Activated CD8-positive, alpha-beta T cell treated with anti-CD3 and anti-CD28 coated beads, Interleukin-2, amount 10 ng/mL, durations not matched to agents 7 days and 5 days (primary cell): ENCODE data around the gene SURF4. TPM values are rescaled to one million over a fixed set of nuclear protein-coding genes. Genes with fewer than 3 reads are reported as not detected.

Experiments used
- ATAC-seq: fragments of 150-1000 bp; cut with Tn5 transposase; one replicate; pipeline ENCODE4 v1.10.0; 2021; ENCODE audit warnings: moderate library complexity
- CTCF ChIA-PET: fragments of 350-600 bp; sonication (Branson Sonifier 250); formaldehyde crosslinking; loops from one replicate; lab custom pipeline; 2021; ENCODE audit warnings: antibody characterized with exemption; lab: Charles Lee
- POLR2A ChIA-PET: fragments of 350-600 bp; sonication (Branson Sonifier 250); formaldehyde crosslinking; loops from one replicate; lab custom pipeline; 2021; ENCODE audit warnings: antibody characterized with exemption; lab: Charles Lee
- DNase-seq: peaks from one replicate; pipeline ENCODE4 v3.0.0-alpha.2; 2020
- H3K27ac Mint-ChIP-seq: one replicate; pipeline ENCODE4 v1.8.0; 2021; ENCODE audit warnings: mild to moderate bottlenecking, mixed read lengths
- H3K27me3 Mint-ChIP-seq: one replicate; pipeline ENCODE4 v1.8.0; 2021; ENCODE audit warnings: low read depth, mixed read lengths
- H3K36me3 Mint-ChIP-seq: one replicate; pipeline ENCODE4 v1.8.0; 2021; ENCODE audit warnings: low read depth, mixed read lengths
- H3K4me1 Mint-ChIP-seq: one replicate; pipeline ENCODE4 v1.8.0; 2021; ENCODE audit warnings: low read depth, mixed read lengths
- H3K4me3 Mint-ChIP-seq: one replicate; pipeline ENCODE4 v1.8.0; 2021; ENCODE audit warnings: mild to moderate bottlenecking, mixed read lengths
- H3K9me3 Mint-ChIP-seq: one replicate; pipeline ENCODE4 v1.8.0; 2022; ENCODE audit warnings: mixed read lengths; ENCODE audit not compliant: insufficient read depth
- total RNA-seq, 2 experiments: library from RNA; stranded (reverse); gene quantifications; one replicate each; pipeline ENCODE4 v1.2.3, GENCODE V29; 2021

SURF4 gene
- total RNA-seq, 2 experiments from 2014 or later: 175 to 176 TPM

DNA sequence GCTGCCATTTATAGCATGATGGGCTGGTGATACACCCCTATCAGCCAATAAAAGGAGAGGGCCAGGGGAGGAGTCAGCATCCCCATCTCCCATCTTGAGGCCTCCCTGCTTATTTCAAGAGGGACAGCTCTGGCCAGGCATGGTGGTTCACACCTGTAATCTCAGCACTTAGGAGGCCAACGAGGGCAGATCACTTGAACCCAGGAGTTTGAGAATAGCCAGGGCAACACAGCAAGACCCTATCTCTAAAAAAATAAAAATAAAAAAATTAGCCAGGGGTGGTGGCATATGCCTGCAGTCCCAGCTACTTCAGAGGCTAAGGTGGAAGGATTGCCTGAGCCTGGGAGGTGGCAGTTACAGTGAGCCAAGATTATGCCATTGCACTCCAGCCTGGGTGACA lies 32.2 kb upstream of the SURF4 start:
- Mint-ChIP-seq H3K36me3 (peaks cover 49% of the 10 kb centered on the region), H3K27me3 (no peaks in the 10 kb centered on the region), H3K4me3 (no peak overlapping the region), H3K27ac (no peak overlapping the region), H3K9me3 (no peaks in the 10 kb centered on the region), H3K4me1 (peaks cover 8% of the 10 kb centered on the region)
- ATAC-seq: no peak
- CTCF ChIA-PET: no interaction called here
- DNase-seq: no peak
- POLR2A ChIA-PET: no interaction called here

DNA sequence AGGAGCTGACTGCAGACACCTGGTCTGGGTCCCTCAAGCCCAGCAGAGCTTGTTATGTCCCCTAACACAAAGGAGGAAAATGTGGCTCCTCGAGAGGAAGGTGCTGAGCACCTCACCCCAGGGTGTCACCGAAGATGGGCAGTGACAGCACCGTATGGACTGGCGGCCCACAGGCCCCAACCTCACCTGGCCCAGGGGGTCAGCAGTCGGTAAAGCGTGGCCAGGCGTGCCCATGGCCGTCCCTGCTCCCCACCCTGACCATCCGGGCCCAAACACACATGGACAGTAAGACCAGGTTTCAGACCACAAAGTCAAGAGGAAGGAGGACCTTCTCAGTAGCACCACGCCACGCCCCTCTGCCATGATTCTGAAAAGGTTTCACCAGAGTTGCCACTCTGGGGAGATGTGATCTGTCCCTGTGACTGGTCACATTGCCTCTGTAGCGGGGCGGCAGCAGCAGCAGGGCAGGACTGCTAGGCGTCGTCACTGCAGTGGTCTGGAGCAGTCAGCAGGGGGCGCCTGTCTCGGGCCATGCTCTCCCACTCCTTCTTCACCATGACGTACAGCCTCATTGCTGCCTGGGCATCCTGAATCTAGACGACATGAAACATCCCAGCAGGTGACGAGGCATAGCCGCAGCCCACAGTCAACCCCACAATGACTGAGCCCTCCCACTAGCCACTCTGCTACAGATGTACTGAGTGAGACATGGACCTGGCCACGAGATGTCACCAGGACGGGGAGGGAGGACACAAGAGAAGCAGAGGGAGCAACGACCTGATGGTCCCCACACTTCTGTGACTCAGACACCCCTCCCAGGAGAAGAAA lies 30.8 kb upstream of the SURF4 start:
- H3K4me1 Mint-ChIP-seq: peaks cover 12% of the 10 kb centered on the region
- peak; percentile 92 for ATAC-seq
- DNase-seq: peak; percentile 85
- no peak overlapping the region for H3K4me3 Mint-ChIP-seq
- H3K36me3 Mint-ChIP-seq: peaks cover 41% of the 10 kb centered on the region
- no peaks in the 10 kb centered on the region for H3K9me3 Mint-ChIP-seq
- H3K27me3 Mint-ChIP-seq: no peaks in the 10 kb centered on the region
- ChIA-PET POLR2A (no interaction called here), CTCF (interaction anchor here (0.6 to 1.8 kb wide), 7 partner anchors 9 to 320 kb away, joined by 3 to 9 read pairs (median 4); partner anchors contain the start of gene RPL7A)
- H3K27ac Mint-ChIP-seq: peak overlapping the region; percentile 79

- peaks cover 38% of the 10 kb centered on the region for H3K36me3 Mint-ChIP-seq
- H3K4me3 Mint-ChIP-seq: no peak overlapping the region
- peaks cover 12% of the 10 kb centered on the region for H3K4me1 Mint-ChIP-seq
- ChIA-PET CTCF (interaction anchor here (0.6 to 1.8 kb wide), 9 partner anchors 10 to 321 kb away, joined by 3 to 9 read pairs (median 4); partner anchors contain the start of gene RPL7A), POLR2A (no interaction called here)
- no peaks in the 10 kb centered on the region for H3K9me3 Mint-ChIP-seq
- no peaks in the 10 kb centered on the region for H3K27me3 Mint-ChIP-seq
- no peak for DNase-seq
- no peak for ATAC-seq
- H3K27ac Mint-ChIP-seq: no peak overlapping the region
Measured at GRCh38 chr9:133405508-133406438, 29.9 kb upstream of the SURF4 start.

DNA sequence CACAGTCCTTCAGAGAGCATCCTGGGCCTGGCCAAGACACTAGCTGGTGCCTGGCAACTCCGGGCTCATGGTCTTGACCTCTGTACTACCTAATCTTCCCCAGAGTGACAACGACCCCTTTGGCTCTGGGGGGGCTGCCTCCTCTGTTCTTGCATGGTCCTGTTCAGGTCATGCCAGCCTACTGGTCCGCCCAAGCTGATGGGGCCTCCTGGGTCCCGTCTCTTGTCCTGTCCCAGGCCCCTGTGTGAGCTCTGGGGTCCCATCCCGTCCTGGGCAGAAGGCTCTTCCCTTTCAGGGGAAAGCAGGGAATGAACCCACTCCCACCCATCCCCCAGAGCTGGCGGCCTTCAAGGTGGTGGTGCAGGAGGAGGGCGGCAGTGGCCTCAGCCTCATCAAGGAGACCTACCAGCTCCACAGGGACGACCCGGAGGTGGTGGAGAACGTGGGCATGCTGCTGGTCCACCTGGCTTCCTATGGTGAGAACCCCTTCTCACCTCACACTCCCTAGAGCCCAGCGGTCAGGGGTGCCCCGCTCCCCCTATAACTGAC lies 28.7 kb upstream of the SURF4 start:
- H3K27ac Mint-ChIP-seq: no peak overlapping the region
- no peaks in the 10 kb centered on the region for H3K27me3 Mint-ChIP-seq
- POLR2A ChIA-PET: no interaction called here
- peaks cover 28% of the 10 kb centered on the region for H3K36me3 Mint-ChIP-seq
- ATAC-seq (no peak), DNase-seq (no peak)
- peaks cover 12% of the 10 kb centered on the region for H3K4me1 Mint-ChIP-seq
- CTCF ChIA-PET: interaction anchor here (1.0 to 1.8 kb wide), 6 partner anchors 33 to 218 kb away, joined by 3 to 6 read pairs (median 4); partner anchors contain the start of genes SURF1 and SURF2
- H3K4me3 Mint-ChIP-seq: no peak overlapping the region
- H3K9me3 Mint-ChIP-seq: no peaks in the 10 kb centered on the region

GRCh38 chr9:133403766-133404453 lies 28.1 kb upstream of the SURF4 start:
- Mint-ChIP-seq H3K27me3 (no peaks in the 10 kb centered on the region), H3K9me3 (no peaks in the 10 kb centered on the region), H3K27ac (peak overlapping the region; percentile 34), H3K4me1 (peaks cover 12% of the 10 kb centered on the region), H3K4me3 (no peak overlapping the region), H3K36me3 (peaks cover 27% of the 10 kb centered on the region)
- CTCF ChIA-PET: interaction anchor here (1.0 to 1.8 kb wide), 8 partner anchors 20 to 218 kb away, joined by 3 to 7 read pairs (median 4); partner anchors contain the start of genes SURF1 and SURF2
- DNase-seq (peak; percentile 72), ATAC-seq (peak; percentile 57)
- POLR2A ChIA-PET: no interaction called here

- no peak for DNase-seq
- Mint-ChIP-seq H3K9me3 (no peaks in the 10 kb centered on the region), H3K27ac (peak overlapping the region; percentile 25), H3K4me1 (peaks cover 12% of the 10 kb centered on the region), H3K4me3 (no peak overlapping the region), H3K36me3 (peaks cover 23% of the 10 kb centered on the region), H3K27me3 (no peaks in the 10 kb centered on the region)
- ChIA-PET POLR2A (interaction anchor here (1.3 kb wide), 1 partner anchor 28 kb away, joined by 6 read pairs; no protein-coding TSS in a partner anchor), CTCF (interaction anchor here (1.6 kb wide), 1 partner anchor 19 kb away, joined by 7 read pairs; no protein-coding TSS in a partner anchor)
- no peak for ATAC-seq
Measured at GRCh38 chr9:133402689-133403088, 26.8 kb upstream of the SURF4 start.

GRCh38 chr9:133401588-133401987 lies 25.7 kb upstream of the SURF4 start:
- ChIA-PET POLR2A (no interaction called here), CTCF (no interaction called here)
- Mint-ChIP-seq H3K4me1 (peaks cover 5% of the 10 kb centered on the region), H3K27me3 (no peaks in the 10 kb centered on the region), H3K27ac (no peak overlapping the region), H3K9me3 (no peaks in the 10 kb centered on the region), H3K4me3 (no peak overlapping the region), H3K36me3 (peaks cover 15% of the 10 kb centered on the region)
- ATAC-seq (no peak), DNase-seq (no peak)

DNA sequence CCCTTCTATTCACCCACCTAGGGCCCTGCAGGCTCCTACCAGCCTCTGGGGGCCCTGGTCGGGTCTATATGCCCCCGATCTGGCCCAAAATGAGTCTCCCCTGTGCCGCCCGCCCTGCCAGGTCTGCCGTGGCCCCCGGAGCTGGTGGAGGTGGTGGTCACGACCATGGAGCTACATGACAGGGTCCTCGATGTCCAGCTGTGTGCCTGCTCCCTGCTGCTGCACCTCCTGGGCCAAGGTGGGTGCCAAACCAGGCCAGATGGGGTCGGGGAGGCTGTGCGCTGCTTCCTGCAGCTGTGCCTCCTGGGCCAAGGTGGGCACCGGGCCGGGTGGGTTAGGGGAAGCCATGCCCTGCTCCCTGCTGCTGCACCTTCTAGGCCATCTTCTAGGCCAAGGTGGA lies 24.4 kb upstream of the SURF4 start:
- ChIA-PET POLR2A (no interaction called here), CTCF (interaction anchor here (0.9 kb wide), 1 partner anchor 17 kb away, joined by 3 read pairs; the partner anchor contains the start of gene REXO4)
- H3K4me3 Mint-ChIP-seq: no peak overlapping the region
- H3K9me3 Mint-ChIP-seq: no peaks in the 10 kb centered on the region
- ATAC-seq: no peak
- peaks cover 3% of the 10 kb centered on the region for H3K36me3 Mint-ChIP-seq
- no peak overlapping the region for H3K27ac Mint-ChIP-seq
- H3K27me3 Mint-ChIP-seq: no peaks in the 10 kb centered on the region
- H3K4me1 Mint-ChIP-seq: peaks cover 5% of the 10 kb centered on the region
- no peak for DNase-seq

GRCh38 chr9:133397895-133398294 lies 22.0 kb upstream of the SURF4 start:
- no peak overlapping the region for H3K4me3 Mint-ChIP-seq
- no peak overlapping the region for H3K27ac Mint-ChIP-seq
- H3K36me3 Mint-ChIP-seq: peaks cover 2% of the 10 kb centered on the region
- ATAC-seq (no peak), DNase-seq (no peak)
- ChIA-PET CTCF (no interaction called here), POLR2A (no interaction called here)
- no peaks in the 10 kb centered on the region for H3K9me3 Mint-ChIP-seq
- H3K27me3 Mint-ChIP-seq: no peaks in the 10 kb centered on the region
- H3K4me1 Mint-ChIP-seq: peaks cover 5% of the 10 kb centered on the region

- H3K9me3 Mint-ChIP-seq: no peaks in the 10 kb centered on the region
- ATAC-seq (no peak), DNase-seq (no peak)
- no peaks in the 10 kb centered on the region for H3K27me3 Mint-ChIP-seq
- ChIA-PET CTCF (interaction anchor here (1.3 kb wide), 1 partner anchor 21 kb away, joined by 5 read pairs; the partner anchor contains the start of gene STKLD1), POLR2A (no interaction called here)
- peaks cover 5% of the 10 kb centered on the region for H3K4me1 Mint-ChIP-seq
- H3K27ac Mint-ChIP-seq: no peak overlapping the region
- H3K4me3 Mint-ChIP-seq: no peak overlapping the region
- peaks cover 2% of the 10 kb centered on the region for H3K36me3 Mint-ChIP-seq
Measured at GRCh38 chr9:133397370-133397769, 21.5 kb upstream of the SURF4 start.

DNA sequence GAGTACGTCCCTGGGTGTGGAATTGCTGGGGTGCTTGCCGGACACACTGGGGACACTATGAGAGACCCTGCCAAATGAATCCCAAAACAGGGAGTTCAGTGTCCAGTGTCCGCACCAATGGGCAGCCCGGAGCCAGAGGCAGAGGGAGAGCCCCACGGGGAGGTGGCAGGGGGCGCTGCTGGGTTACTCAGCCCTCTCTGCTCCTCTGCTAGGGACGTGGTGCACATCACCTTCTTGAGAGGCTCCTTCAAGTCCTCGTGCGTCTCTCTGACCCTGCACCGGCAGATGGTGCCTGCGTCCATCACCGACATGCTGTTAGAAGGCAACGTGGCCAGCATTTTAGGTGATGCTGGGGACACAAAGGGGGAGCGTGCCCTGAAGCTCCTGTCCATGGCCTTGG lies 21.1 kb upstream of the SURF4 start:
- Mint-ChIP-seq H3K4me3 (no peak overlapping the region), H3K4me1 (peaks cover 2% of the 10 kb centered on the region), H3K27ac (no peak overlapping the region), H3K27me3 (no peaks in the 10 kb centered on the region), H3K36me3 (peaks cover 2% of the 10 kb centered on the region), H3K9me3 (no peaks in the 10 kb centered on the region)
- ChIA-PET POLR2A (interaction anchor here (0.7 kb wide), 1 partner anchor 112 kb away, joined by 3 read pairs; no protein-coding TSS in a partner anchor), CTCF (interaction anchor here (1.3 kb wide), 1 partner anchor 20 kb away, joined by 5 read pairs; the partner anchor contains the start of gene STKLD1)
- ATAC-seq (no peak), DNase-seq (no peak)
